HL-60/S4 treated with retinoic acid at 250 ng/mL for 4 days and 3 days (cell line): ENCODE results near the gene TXNRD2.

ENCODE experiments used
- in situ Hi-C: fragments of 300-500 bp; cut with MboI; formaldehyde crosslinking; loops from 2 replicates; pipeline ENCODE4 v1.7.0; 2022; ENCODE audit warnings: low sequenced_read_pairs

Gene TXNRD2

DNA sequence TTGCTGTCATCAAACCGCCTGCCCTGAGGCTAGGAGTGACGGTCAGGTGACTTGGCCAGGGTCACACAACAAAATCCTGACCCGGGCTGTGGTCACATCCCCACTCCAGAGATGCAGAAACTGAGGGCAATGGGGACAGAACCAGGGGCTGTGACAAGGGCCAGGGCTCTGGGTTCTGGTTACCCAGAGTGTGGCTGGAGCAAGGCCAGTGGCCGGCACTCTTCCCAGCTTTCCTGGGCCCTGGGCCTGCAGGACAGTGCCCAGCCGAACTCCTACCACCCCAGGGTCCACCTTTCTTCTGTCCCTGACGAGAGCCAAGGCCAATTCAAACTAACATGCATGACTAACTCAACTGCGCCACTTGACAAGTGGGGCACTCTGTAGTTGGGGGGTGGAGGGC lies 39.1 kb upstream of the TXNRD2 start:
- in situ Hi-C loops: no loop called here

DNA sequence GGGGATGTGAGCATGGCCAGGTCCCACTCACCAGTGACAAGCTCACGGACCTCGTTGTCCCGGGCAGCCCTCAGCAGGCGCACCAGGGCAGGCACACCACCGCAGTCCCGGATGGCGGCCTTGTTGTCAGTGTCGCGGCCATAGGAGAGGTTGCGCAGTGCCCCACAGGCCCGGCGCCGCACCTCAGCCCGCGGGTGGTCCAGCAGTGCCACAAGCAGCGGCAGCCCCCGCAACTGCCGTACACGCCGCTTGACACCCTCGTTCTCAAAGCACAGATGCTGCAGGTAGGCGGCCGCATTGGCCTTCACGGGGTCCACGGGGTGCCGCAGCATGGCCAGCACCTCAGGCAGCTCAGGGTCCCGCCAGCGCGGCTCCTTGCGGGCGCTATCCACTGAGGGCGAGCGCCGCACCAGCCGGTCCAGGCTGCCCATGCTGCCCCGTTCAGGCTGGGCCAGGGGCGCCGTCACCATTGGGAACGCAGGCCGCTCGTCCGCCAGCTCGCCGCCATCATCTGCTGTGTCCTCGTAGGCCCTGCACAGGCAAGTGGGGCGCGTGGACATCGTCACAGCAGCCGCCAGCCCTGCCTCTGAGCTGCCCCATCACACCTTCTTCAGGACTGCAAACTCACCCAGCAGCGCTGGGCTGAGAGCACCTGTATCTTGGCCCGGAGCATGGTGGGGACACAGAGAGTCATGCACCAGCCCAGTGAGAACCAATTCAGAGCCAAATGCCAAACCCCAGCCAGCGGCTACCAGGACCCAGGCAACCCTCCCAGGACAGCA lies 38.3 kb upstream of the TXNRD2 start:
- in situ Hi-C loops: no loop called here

DNA sequence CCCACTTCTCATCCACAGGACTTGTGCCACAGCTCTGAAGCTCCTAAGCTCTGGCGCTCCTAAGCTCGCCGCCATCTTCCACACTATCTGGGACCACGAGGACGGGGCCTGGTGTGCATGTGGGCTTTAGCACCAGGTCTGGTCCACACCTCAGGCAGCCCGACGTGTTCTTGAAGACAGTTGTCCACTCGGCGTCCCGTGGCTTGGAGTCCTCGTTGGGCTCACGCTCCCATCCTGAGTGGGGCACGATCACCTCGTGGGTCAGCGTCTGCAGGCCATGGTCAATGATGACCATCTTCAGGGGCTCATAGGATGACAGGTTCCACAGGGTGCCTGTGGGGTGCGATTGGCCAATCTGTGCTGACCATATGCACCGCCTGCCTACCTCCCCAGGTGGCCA lies 37.1 kb upstream of the TXNRD2 start:
- in situ Hi-C loops: no loop called here

DNA sequence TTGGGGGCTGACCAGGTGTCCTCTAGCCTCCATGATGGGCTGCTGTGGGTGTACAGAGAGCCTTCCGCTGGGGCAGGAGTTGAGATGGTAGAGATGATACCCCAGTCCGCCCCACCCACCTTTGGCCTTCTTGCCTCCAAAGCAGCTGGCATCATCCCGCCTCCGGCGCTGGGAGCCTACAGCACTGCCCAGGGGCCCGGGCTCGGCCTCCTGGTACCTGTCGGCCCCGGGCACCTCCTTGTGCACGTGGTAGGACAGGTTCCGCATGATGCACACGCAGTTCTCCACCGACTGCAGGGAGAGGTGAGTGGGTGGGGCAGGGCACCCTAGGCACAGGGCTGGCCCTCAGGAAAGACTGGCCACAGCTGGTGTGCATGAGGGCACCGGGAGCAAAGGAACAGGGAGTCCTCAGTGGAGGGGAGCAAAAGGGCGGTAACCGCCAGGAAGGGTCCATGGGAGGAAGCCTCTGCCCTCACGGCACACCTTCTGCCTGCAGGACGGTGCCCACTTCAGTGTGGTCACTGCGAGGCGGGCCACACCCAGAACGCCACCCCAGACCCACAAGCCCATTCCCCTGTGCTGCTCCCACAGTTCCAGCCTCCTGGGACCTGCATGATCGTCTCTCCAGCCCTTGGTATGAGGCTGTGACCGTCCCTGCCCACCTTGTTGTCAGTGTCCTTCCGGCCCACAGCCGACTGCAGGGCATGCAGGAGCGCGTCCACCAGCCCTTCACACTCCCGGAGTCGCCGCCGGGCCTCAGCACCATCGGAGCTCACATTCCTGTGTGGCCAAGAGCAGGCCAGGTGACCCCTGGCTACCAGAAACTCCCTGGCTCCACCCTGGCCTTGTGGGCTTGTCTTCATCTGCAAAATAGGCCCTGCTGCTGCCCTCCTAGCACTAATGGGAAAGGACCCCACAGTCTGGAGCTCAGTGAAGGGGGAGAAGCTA lies 36.0 kb upstream of the TXNRD2 start:
- in situ Hi-C loops: no loop called here

DNA sequence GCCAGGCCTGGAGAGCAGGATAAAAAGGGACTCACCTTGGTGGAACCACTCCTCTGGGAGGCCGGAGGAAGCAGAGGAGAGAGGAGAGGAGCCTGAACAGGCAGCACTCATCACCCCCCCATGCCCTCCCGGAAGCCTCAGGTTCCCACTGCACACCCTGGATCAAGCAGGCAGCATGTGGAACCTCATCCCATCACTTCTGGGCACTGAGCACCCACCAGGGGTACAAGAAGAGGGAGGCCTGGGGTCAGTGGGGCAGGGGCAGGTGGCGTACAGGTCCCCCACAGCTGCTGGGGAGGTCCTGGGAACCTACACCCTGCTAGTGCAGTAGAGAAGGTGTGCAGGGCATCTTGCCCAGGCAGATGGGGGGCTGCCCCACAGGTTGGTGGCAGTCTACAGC lies 35.1 kb upstream of the TXNRD2 start:
- in situ Hi-C loops: no loop called here

DNA sequence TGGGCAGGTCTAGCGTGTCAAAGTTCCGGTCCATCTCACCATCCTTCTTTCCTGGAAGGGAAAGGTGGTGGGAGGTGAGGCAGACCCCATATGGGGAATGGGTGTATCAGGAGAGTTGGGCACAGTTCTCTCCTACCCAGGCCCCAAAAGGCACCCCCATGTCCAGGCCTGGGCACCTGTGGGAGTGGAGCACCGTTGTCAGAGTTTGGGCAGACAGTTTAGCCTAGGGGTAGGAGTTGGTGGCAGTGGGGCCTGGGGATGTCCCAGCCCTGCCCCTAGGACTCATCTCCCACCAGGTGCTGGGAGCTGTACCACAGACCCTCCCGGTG lies 34.1 kb upstream of the TXNRD2 start:
- in situ Hi-C loops: no loop called here

DNA sequence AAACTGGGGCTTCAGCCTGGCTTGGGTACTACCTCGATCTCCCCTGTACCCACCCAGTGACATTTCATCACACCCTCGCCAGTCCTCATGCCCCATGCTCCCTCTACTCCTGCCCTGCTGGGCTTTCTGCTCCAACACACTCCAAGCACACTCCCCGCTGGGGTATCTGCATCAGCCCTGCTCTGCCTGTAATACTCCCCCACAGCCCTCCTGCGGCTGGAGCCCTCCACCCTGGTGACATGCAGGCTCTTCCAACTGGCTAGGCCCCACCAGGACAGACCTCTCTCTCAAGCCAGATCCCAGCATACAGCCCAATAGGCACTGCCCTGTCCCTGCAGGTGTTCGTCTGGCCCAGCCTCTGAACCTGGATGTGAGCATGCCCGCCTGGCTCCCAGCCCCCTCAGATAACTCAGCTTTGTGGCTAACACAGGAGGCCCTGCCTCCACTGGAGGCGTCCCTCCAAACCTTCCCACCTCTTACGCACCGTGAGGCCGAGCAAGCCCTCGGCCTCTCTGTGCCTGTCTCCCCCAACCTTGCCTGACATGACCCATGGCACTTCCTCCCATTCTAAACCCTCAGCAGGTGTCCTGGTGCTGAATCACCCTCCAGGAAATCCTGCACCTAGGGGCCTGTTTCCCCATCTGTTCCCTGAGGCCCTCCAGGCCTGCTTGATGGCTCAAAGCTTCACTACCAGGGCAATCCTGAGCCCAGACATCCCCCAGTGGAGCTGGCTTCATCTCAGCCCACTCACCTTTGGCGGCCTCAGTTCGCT lies 33.5 kb upstream of the TXNRD2 start:
- in situ Hi-C loops: no loop called here

DNA sequence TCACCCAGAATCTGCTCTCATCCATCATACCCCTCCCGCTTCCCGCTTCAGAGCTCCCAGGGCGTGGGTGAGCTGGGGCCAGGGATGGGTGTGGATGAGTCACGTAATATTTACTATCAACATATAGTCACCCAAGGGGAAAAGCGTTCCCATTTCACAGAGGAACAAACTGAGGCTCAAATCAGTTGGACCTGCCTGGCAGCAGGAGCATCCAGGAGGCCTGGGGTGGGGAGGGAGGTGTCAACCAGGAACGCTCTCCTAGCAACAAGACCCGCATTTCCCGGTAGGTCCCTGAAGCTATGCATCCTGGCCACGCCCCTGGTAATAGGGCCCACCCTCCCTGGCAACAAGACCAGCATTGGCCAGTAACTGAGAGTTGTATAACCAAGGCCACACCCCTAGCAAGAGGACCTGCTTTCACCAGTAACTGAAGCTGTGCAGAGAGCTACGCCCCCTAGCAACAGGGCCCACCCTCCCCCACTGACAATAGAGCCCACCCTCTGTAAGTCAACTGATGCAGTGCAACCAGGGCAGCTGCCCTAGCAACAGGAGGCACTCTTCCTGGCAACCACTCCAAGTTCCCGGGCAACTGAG lies 32.7 kb upstream of the TXNRD2 start:
- in situ Hi-C loops: no loop called here

DNA sequence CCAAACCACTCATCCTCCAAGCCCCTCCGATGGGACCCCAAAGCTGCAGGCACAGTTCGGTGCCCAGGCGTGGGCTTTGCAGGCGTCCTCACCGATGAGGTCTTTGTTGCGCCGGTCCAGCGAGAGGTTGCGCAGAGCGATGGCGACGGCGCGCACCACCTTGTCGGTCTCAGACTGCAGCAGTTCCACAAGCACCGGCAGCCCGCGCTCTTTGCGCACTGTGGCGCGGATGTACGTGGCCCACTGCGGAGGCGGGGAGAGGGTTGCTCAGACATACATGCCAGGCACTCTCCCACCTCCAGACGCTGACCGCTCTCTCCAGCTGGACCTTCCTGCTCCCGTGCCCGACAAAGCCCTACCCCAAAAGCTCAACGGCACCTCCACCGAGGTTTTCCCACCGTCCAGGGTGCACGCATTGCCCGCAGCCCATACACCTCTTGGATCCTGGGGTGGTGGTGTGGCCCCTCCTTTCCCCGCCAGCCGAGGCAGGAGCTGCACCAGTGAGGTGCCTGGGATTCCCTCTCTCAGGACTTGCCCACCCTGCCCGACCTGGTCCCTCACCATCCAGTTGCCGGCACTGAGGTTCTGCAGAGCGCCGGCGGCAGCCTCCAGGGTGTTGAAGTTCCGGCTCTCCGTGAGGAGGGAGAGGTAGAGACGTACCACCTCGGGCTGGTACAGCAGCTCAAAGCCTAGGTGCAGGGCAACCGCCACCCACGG lies 32.1 kb upstream of the TXNRD2 start:
- in situ Hi-C loops: no loop called here

DNA sequence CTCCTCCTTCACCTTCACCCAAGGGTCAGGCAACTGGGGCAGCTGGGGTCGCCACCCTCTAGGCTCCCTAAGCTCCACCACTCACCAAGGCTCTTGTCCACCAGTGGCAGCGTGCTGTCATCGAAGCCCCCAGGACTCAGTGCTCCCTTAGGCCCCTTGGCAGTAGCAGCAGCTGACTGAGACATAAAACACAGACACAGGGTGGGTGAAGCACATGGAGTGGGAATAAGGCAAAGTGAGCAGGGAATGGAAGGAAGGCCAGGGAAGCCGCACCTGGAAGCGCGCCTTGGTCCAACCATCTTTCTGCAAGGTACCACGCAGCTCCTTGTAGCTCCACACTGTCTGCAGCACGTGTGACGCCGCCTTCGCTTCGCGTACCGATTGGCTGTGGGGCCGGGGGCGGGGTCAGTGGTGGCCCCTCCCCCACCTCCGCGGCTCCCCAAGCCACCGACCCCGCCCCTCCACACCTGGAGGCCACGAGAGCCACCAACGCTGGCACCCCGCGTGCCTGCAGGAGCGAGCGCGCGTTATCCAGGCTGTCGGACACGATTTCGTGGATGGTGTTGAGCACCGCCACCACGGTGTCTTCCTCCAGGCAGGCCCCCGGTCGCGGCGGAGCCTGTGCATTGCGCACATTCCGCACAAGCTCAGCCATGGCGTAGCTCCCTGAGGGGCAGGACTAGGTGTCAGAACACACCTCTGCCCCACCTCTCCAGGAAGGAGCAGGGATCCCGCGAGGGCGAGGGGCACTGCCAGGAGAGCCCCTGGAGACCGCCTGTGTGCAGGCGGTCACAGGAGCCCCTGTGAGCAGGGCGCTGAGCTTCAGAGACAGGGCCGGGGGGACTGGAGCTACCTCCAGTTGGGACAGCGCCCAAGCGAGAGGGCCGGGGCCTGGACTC lies 31.3 kb upstream of the TXNRD2 start:
- in situ Hi-C loops: no loop called here

DNA sequence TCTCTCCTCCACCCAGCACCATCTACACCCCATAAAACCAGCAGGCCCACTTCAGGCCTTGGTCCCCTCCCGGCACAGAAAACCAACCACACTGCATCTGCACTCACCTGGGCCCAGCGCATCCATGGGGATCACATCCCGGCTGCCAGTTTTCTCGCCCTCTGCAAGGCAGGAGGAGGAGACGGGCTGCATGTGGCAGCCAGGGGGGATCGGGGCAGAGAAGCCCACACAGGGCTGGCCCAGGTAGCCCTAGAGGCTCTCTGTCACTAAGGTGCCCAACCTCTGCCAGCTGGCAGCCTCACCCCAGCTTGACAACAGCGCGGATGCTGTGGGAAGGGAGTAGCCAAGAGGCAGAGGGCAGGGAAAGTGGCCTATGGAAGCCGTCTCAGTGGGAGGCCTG lies 30.6 kb upstream of the TXNRD2 start:
- in situ Hi-C loops: no loop called here

DNA sequence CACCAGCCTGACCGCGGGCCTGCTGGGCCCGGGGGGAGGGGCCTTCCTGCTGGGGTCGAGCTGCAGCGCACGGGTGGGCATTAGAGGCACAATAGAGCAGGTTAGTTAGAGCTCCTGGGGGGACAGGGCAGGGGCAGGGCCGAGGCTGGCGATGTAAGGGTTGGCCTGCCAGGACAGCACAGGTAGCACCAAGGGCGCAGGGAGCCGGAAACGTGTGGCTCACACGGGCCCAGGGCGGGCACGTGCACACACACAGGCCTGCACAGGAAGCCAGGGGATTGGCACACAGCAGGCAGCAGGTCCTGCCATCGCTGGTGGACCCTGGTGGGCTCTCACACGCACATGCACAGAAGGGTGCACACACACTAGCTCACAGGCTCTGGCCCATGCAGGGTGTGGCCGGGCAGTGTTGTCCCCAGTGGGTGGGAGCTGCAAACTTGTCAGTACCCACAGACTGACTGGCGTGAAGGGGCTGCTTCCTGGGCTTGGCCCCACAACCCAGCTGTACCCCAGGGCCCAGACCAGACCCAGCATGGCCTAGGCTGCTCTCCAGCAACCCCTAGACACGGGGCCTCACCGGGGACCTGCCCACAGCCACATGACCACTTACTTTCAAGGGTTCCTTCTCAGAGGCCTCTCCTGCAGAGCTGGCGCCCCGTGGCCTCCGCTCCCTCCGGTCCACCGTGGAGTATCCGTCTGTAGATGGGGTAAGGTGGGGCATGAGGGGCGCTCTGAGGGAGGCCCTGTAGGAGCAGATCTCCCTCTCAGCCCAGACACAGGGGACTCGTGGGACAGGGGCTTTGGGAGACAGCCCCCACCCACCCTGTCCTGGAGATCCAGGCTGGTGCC lies 29.9 kb upstream of the TXNRD2 start:
- in situ Hi-C loops: no loop called here

DNA sequence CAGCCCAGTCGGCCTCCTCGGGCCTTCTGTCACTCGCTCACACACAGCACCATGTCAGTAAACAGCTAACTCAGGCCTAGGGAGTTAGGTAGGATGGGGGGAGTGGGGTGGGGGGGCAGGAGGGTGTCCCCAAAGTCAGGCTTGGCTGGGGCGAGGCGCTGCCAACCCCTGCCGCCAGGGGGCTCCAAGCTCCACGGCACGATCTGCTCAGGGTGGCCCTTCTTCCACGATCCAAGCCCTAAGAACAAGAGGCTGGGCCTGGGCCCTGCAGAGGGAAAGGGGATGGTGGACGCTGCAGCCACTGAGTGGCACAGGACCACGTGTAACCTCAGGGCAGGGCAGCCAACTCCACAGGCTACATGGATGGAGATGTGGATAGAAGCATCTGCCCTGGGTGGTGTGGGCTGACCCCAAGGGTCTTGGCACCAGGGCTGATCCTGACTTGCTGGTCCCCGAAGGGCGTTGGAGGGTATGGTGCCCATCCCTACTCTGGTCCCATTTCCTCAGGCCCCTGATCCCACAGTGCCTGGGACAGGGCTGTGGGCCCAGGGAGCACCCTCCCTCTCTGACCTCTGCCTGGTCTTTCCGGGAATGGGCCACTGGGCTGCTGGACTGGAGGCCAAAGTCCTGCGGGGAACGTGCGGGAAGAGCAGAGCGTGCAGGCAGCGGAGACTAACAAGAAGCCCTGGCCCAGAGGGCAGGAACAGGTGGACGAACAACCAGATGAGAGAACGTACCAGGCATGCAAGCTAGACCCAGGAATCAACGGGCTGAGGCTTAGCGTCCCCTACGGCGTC lies 29.1 kb upstream of the TXNRD2 start:
- in situ Hi-C loops: no loop called here

DNA sequence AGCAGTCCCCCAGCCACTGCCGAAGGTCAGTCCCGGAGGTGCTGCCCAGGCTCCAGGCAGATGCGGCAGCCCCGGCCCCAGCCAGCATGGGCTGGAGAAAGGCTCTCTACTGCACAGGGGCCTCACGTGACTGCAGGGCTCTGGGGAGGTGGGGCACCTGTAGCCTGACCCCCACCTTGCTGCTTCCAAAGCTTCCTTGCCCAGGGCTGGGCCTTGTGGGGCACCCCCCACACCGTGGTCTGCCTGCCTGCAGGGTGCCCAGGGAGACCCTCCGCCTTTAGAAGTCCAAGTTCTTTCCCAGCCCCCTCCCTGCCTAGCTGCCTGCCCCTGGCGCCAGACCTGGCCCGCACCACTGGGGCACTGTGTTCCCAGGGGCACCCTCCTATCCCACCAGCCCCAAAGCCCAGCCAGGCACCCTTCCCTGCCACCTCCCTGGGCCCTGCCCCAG lies 28.4 kb upstream of the TXNRD2 start:
- in situ Hi-C loops: no loop called here

DNA sequence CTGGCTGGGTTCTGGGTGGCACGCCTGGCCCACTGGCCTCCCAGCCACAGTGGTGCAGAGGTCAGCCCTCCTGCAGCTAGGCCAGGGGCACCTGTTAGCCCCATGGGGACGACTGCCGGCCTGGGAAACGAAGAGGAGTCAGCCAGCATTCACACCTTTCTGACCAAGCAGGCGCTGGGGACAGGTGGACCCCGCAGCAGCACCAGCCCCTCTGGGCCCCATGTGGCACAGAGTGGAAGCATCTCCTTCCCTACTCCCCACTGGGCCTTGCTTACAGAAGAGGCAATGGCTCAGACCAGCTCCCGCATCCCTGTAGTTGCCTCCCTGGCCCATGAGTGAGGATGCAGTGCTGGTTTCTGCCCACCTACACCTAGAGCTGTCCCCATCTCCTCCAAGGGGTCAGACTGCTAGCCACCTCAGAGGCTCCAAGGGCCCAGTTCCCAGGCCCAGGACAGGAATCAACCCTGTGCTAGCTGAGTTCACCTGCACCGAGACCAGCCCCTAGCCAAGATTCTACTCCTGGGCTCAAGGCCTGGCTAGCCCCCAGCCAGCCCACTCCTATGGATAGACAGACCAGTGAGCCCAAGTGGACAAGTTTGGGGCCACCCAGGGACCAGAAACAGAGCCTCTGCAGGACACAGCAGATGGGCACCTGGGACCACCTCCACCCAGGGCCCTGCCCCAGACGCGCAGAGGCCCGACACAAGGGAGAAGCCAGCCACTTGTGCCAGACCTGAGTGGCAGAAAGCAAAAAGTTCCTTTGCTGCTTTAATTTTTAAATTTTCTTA lies 27.7 kb upstream of the TXNRD2 start:
- in situ Hi-C loops: no loop called here

DNA sequence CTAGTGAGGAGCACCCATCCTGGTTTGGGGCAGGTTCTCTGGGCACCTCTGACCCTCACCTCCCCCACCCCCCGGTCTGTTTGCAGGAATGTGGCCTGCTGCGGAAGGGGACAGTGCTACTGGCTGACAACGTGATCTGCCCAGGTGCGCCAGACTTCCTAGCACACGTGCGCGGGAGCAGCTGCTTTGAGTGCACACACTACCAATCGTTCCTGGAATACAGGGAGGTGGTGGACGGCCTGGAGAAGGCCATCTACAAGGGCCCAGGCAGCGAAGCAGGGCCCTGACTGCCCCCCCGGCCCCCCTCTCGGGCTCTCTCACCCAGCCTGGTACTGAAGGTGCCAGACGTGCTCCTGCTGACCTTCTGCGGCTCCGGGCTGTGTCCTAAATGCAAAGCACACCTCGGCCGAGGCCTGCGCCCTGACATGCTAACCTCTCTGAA lies 26.9 kb upstream of the TXNRD2 start:
- in situ Hi-C loops: no loop called here
